ENCODE results near the gene TBC1D3D. TPM values are rescaled to one million over a fixed set of nuclear protein-coding genes. Genes with fewer than 3 reads are reported as not detected.
"Not testable (repeated sequence)": the region's sequence is repeated elsewhere in the genome, so short reads cannot be mapped to it uniquely, and the experiment has no call there.

TBC1D3D gene
- total RNA-seq (2022) (3.1 and 4.7 TPM in 2 replicates), Bru-seq, nascent RNA (not detected), BruChase-seq, experiment 1, labeled RNA remaining after a 6-hour chase (percentile 10 among the genes with signal in this experiment), BruChase-seq, experiment 2, labeled RNA remaining after a 2-hour chase (percentile 4 among the genes with signal in this experiment)
- long read RNA-seq: 0 reads

DNA sequence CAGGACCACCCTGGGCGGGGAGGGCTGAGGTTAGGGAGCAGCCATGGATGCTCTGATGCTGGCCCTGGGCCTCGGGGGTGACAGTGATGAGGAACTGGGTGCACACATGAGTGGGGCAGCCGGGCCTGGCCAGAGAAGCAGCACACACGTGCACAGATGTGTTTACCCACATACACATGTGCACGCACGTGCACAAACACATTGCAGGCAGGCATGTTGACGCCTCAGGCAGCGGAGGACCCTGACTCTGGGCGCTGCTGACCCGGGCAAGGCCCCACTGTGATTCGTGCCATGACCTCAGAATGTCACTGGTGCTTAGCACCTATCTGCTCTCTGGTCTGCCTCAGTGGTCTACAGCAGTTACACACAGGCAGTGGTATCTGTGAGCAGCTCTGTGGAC is at the start of gene TBC1D3D:
Gene TBC1D3D (plus strand): TSS at position 301 of the 400 bp plus-strand sequence. CDS start 1,585 bp downstream, outside the sequence.
- H3K36me3 Mint-ChIP-seq (ENCODE audit: insufficient read depth, unreplicated experiment); CTCF ChIA-PET; DNase-seq; BruUV-seq (replicated peaks); H3K4me3 Mint-ChIP-seq (ENCODE audit: low read depth, unreplicated experiment); intact Hi-C loops (cut with micrococcal nuclease; ENCODE audit: unreplicated experiment); H3K27ac Mint-ChIP-seq (ENCODE audit: unreplicated experiment); H3K4me1 Mint-ChIP-seq (ENCODE audit: low read depth, unreplicated experiment); H3K9me3 Mint-ChIP-seq (ENCODE audit: low read depth, unreplicated experiment); H3K27me3 Mint-ChIP-seq (ENCODE audit: unreplicated experiment): not testable (repeated sequence)

- H3K27me3 Mint-ChIP-seq (ENCODE audit: unreplicated experiment); H3K36me3 Mint-ChIP-seq (ENCODE audit: insufficient read depth, unreplicated experiment); H3K9me3 Mint-ChIP-seq (ENCODE audit: low read depth, unreplicated experiment); H3K27ac Mint-ChIP-seq (ENCODE audit: unreplicated experiment); H3K4me3 Mint-ChIP-seq (ENCODE audit: low read depth, unreplicated experiment); H3K4me1 Mint-ChIP-seq (ENCODE audit: low read depth, unreplicated experiment); DNase-seq; CTCF ChIA-PET; intact Hi-C loops (cut with micrococcal nuclease; ENCODE audit: unreplicated experiment); BruUV-seq (replicated peaks): not testable (repeated sequence)
Observed at GRCh38 chr17:37988960-37989359, 14.8 kb upstream of the TBC1D3D start, which contains the start of gene TBC1D3L. Gene TBC1D3L (minus strand): TSS chr17:37989060. CDS start chr17:37987520, 1,540 bp downstream.

Other genes starting within 250 kb of the TBC1D3D start
- not detected in 2 replicates for gene TBC1D3K, start 79.6 kb upstream of the TBC1D3D start, total RNA-seq (2022)
- gene TBC1D3L, start 14.9 kb upstream of the TBC1D3D start, total RNA-seq (2022): 147 and 156 TPM in 2 replicates
- gene TBC1D3C, start 64.7 kb downstream of the TBC1D3D start, total RNA-seq (2022): not detected in 2 replicates
- gene TBC1D3E, start 124.0 kb downstream of the TBC1D3D start, total RNA-seq (2022): 0.37 TPM in 1 of 2 replicates, not detected in the other
- gene TBC1D3, start 188.6 kb downstream of the TBC1D3D start, total RNA-seq (2022): not detected in 2 replicates